Upper lobe of left lung (tissue), 4 donors: ENCODE data around the gene DPYD.

Source experiments
- CTCF ChIP-seq, 6 experiments: fragments of 450-650 bp in 4 of 6; fragments of 200-600 bp in 2 of 6; sonication (generic) in 2 of 6; IDR thresholded peaks; one replicate each; pipeline ENCODE4 v1.5.1; 2016 to 2019; ENCODE audit warnings: antibody characterized with exemption in 6 of 6
- EP300 ChIP-seq, 4 donors: sonication (generic); formaldehyde crosslinking; IDR thresholded peaks; one replicate each; pipeline ENCODE4 v1.5.1; 2017; ENCODE audit warnings: antibody characterized with exemption in 4 of 4, control low read depth in 2 of 4
- POLR2A ChIP-seq, 4 donors: fragments of 450-650 bp; IDR thresholded peaks; one replicate each; pipeline ENCODE4 v1.5.1; 2016 to 2017; ENCODE audit warnings: antibody characterized with exemption in 4 of 4, mild to moderate bottlenecking in 2 of 4
- POLR2AphosphoS5 ChIP-seq, 2 donors: sonication (generic); formaldehyde crosslinking; IDR thresholded peaks; one replicate each; pipeline ENCODE4 v1.5.1; 2017; ENCODE audit warnings: antibody characterized with exemption in 2 of 2

DNA sequence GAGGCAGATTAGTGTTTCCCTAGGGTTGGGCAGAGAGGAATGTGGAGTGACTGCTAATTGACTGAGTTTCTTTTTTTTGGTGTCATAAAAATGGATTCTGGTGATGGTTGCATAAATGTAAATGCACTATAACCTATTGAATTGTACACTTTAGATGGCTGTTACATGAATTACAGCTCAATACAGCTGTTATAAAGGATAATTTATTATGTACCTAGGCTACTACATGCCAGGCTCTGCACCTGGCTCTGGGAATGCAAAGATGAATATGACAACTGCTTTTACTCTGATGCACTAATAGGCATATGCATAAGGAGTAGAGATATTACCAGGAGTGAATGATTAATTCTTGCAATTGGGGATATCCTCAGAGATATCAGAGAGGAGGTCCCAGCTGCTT lies 854.0 kb downstream of the DPYD start:
- no peak for TF ChIP-seq CTCF (IDR thresholded peaks at IDR 0.05)
- no peak for TF ChIP-seq POLR2A (IDR thresholded peaks at IDR 0.05)
- no peak for TF ChIP-seq POLR2AphosphoS5 (IDR thresholded peaks at IDR 0.05)
- no peak for TF ChIP-seq EP300 (IDR thresholded peaks at IDR 0.05)
